Endometrium (tissue), 2 donors: Measurements from ENCODE around the gene MUSK.
A peak's percentile ranks its signal among the peaks of the same experiment; 100 is the strongest.
"Not testable (repeated sequence)": the region's sequence is repeated elsewhere in the genome, so short reads cannot be mapped to it uniquely, and the experiment has no call there.

Experiments
- FAIRE-seq: peaks from 2 replicates; lab custom pipeline; 2012; peaks lifted over from hg19 to GRCh38; lab: Jason Lieb, UNC
- donor health status: control.
- donor health status: control.

The MUSK gene

DNA sequence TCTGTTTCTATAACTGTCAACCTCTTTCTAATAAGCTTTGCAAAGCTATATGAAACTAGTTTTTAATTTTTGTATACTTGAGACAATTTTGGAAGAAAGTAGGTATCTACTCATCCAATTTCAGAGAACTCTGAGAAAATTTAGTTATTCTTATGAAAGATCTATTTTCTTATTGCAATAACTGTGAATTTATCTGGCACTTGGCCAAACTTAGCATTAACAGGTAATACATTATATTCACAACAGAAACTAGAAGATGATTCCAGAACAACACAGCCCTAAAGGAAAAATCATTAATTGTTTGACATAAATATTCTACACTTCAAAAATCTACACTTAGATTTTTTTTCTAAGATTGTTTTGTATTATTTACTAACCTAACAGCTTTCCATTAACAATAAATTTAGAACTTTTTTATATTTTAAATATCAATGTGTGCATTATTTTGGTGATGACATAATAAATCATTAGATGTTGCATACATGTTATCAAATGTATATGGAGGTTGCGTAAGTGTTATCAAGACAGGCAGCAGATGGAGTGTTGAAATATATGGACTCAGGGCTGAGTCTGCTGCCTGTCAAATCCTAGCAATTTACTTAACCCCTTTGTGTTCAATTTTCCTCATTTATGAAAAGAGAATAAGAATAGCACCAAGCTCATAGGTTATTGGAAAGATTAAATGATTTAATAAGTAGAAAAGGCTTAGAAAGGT lies 141.8 kb downstream of the MUSK start:
- no peak for FAIRE-seq

DNA sequence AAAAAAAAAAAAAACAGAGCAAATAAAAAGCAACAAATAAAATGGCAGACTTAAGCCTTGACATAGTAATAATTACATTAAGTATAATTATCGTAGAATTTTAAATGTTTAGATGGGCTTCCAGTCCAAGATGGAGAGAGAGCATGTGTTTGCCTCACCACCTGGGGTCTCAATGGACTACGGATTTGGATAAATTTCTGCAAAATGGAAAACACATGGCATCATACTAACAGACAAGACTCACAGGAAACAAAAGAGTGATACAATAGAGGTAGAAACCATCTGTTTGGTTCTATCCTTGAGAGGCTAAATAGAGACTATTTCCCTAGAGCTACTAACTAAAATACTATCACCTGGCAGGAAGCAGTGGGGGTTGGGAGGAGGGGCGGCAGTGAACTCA lies 144.3 kb downstream of the MUSK start:
- FAIRE-seq, result no peak

DNA sequence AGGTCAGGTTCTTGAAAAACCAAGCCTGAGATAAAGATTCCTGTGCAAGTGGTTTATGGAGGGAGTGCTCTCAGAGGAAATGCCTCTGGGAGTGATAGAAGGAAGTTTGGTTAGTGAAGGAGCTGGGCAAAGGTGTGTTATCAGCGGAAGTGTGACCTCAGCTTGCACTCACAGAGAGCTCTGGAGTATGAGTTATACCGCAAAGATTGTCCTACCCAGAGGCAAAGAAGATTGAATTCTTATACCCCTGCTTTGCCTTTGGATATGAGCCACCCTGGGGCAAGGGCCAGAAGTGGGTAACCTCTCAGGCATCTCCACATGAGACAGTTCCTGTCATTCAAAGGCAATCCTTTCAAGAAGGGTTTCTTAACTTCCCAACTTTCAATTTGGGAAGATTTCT lies 145.6 kb downstream of the MUSK start:
- no peak for FAIRE-seq

DNA sequence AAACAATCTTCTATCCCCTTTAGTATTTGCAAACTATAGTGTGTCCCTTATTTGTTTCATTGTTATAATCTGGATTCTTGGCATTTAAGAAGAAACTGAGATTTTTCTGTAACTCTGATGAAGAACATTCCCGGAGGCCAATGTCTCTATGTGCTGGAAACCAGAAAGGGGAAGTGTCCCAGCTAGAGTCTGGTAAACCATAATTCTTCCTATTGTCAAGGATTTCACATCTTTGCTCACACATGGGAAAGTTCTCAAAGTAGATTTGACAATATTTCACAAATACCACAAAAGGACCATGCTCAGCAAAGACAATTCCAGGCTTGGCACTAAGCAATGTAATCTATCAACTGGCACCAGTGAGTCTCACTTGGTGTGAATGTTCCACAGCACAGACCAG lies 146.8 kb downstream of the MUSK start:
- no peak for FAIRE-seq

DNA sequence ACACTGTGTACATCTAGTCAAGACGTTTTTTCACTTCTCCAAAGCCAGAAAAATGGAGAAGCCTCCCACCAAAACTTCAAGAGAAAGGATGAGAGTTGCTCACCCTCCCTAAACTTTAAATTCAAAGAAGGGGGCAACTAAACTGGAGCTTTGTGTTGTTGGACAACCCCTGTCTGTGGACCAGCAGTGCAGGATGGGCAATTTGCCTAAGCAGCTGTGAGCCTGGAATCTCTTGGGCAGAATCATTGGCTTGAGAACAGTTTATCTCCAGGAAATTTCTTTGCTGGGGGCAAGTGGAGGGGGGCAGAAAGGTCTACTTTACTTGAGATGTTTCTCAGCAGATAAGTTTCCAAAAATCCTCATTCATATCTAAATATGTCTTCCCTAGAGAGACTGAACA lies 151.8 kb downstream of the MUSK start:
- FAIRE-seq, result no peak

DNA sequence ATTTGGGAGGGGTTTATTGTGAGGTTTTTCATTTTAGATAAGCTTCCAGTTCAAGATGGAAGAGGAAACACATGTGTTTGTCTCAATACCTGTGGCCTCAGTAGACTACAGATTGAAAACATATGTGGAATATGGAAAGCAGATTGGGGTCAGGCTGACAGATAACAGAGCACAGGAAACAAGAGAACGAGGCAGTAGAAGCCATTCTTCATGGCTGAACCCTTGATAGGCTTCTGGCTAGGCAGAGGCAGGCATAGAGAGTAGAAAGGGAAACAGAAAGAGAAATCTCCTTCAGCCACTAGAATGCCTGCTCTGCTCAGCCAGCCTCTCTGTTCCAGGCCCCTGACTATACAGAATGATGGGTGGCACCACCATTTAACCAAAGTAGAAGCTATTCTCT lies 152.5 kb downstream of the MUSK start:
- FAIRE-seq, result no peak

DNA sequence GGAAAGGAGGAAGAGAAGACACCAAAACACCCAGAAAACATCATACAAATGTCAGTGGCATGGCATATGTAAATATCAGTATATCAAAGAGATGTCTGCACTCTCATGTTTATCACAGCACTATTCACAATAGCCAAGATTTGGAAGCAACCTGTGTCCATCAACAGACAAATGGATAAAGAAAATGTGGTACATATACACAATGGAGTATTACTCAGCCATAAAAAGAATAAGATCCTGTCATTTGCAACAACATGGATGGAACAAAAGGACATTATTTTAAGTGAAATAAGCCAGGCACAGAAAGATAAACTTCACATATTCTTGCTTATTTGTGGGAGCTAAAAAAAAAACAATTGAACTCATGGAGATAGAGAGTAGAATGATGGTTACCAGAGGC lies 156.5 kb downstream of the MUSK start:
- not testable (repeated sequence) for FAIRE-seq

DNA sequence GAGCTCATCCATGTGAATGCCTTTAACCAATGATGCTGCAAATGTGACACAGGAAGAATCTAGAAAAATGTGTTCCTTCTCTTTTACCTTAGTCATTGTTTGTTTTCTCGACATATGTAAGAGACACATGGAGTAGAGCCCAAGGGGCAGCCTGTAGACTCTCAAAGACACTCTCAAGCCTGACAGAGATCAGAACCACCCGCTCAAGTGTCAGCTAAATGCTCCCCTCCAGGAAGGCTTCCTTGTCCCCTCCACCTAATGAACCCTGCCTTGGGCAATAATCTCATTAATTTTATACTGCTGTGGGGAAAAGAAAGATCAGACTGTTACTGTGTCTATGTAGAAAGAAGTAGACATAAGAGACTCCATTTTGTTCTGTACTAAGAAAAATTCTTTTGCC lies 157.4 kb downstream of the MUSK start:
- no peak for FAIRE-seq

DNA sequence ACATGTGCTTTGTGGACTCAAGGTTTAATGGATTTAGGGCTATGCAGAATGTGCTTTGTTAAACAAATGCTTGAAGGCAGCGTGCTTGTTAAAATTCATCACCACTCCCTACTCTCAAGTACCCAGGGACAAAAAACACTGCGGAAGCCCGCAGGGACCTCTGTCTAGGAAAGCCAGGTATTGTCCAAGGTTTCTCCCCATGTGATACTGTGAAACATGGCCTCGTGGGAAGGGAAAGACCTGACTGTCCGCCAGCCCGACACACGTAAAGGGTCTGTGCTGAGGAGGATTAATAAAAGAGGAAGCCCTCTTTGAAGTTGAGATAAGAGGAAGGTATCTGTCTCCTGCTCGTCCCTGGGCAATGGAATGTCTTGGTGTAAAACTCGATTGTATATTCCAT lies 157.8 kb downstream of the MUSK start:
- not testable (repeated sequence) for FAIRE-seq

DNA sequence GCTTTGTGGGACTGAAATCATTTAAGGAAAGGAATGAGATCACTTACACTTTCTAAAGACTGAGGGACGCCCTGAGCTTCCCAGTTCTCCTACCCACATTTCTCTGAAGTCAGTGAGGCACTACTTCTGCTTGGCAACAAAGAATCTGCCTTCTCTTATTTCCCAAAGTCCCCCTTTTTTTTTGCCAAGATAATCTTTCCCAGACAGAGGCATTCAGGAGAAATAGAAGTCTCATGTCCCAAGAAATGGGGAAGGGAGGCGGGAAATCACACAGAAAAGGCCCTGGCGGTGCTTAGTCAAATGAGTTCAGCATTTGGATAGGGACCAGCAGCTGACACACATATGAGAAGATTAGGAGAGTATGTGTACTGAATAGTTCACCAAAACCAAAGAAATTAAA lies 159.7 kb downstream of the MUSK start:
- peak; percentile 79 for FAIRE-seq

DNA sequence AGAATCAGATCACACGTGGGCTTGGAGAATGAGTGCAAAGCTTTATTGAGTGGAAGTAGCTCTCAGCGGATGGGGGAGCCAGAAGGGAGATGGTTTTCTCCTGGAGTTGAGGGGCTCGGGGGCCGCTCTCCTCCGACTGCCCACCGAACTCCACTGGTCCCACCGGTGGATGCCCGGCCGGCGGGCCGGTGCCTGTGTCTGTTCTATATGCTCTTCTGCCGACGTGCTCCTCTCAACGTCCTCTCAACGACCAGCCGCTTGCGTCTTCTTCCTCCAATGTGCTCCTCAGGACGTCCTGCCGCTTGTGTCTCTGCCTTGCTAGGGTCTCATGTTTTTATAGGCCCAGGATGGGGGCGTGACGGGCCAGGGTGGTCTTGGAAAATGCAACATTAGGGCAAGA lies 161.9 kb downstream of the MUSK start:
- no peak for FAIRE-seq

DNA sequence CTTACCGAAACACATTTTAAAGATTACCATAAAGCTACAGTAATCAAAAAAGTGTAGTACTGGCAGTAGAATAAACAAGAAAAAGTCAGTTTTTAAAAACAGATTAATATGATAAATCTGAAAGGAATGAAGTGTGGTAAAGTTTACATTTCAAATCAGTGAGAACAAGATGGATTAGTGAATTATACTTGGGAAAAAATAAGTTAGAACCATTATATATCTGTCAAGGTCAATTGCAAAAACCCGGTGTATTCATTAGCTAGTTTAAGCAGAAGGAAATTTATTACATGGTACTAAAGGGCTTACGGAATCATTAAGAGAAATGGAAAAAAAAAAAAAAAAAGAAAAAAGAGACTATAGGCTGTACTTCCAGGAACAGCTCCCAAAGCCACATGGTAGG lies 164.3 kb downstream of the MUSK start:
- FAIRE-seq, result no peak

DNA sequence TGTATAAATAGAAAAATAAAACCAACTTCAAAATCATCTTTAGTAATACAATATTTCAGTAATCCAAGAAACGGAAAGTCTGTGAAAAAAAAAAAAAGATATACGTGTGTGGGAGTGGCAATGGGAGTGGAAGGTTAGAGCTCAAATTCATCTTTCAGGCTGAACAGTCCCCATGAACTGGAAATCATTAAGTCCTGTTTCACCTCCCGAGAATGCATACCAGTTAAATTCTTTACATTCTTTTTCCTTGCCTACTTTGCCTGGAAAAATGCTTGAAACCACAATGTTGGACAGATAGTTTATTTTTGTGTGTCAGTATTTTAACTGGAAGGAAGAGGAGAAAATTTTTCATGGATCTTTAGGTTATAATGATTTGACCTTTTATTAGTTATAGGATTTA lies 166.8 kb downstream of the MUSK start:
- no peak for FAIRE-seq

DNA sequence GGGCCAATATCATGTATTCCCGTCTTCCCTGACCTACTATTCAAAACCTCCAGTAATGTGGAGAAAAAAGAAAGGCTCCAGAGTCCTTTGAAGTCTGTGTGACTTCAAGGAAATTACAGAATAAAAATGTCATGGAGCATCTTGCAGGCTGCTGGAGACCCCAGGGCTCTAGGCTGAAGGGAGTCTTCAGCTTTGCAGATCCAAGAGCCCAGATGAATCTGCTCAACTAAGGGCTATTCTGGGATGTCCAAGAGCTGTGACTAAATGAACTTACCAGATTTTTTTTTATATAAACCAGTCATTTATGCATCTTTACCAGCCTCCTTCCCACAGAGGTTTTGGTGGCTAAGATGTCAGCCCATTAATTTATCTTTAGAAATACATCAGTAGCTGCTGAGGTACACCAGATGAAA lies 167.3 kb downstream of the MUSK start:
- no peak for FAIRE-seq

DNA sequence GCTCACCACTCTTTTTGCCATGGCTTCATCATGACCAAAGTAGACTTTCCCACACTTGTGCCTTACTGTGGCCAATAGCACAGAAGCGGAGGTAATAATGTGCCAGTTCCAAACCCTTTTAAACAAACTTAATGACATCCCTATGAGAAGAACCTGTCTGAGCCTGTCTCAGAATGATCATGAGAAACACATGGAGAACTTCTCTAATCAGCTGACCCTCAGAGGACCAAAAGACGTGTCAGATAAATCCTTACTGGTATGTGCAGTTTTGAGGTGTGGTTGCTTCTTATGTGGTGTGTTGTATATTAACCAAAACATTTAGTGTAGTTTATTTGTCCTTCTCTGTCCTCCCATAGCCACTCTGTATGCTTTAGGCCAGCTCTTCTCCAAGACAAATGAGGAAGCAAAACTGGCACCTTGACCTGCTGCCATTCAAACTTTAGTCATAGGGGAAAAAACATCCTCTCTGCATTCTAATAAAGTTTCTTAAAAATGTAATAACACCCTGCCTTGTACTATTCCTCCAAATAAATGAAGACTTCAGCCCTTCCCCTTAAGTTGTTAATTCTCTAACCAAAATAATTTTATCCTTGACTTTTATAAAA lies 168.9 kb downstream of the MUSK start:
- FAIRE-seq, result no peak

DNA sequence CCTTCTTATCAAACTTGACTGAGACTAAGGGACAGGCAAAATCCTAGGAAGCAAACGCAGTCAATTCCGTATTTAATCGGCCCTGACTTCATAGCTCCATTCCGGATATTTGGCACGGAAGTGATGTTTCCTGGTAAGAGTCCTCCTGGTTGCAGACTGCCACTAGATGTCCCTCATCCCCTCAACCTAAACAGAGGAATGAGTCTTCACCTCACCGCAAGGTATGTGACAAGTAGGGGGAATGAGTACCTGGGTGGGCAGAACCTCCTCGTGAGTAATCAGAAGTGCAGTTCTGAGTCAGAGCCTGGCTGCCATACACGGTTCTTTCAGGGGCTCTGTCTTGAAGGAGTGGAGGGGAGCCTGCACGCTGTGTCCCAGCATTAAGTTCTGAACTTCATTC lies 173.6 kb downstream of the MUSK start:
- no peak for FAIRE-seq

DNA sequence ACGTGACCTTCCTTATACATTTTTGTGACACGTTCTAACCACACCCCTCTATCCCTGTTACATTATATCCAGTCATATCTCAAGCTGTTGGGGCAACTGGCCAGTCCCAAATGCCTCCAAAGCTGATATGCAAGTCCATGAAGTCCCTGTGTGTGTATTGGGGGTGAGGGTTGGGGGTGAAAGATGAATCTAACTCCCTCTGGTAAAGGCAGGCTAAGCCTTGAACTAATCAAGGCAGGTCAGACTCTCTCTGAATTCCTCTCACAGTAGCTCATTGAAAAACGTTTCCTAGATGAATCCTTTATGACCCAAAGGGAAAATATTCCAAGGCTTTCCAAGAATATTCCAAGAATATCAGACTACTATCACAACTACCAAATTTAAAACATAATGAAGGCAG lies 174.4 kb downstream of the MUSK start:
- no peak for FAIRE-seq

DNA sequence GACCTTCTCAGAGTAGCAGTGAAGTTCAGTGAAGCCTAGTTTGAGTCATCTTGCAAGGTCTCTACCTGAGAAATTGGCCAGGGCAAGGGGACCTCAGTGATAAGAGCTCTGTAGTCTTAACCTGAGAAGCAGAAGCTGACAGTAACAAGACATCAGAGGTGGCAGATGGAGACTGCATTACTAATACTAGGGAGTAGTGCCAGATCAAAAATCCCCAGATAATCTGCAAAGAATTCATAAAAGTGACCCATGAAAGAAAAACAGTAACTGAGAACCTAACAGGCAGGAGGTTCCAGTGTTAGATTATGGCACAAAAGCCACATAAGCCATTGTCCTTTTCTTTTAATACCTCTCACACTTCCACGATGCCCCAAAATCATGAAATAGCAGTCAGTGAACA lies 175.5 kb downstream of the MUSK start:
- no peak for FAIRE-seq

DNA sequence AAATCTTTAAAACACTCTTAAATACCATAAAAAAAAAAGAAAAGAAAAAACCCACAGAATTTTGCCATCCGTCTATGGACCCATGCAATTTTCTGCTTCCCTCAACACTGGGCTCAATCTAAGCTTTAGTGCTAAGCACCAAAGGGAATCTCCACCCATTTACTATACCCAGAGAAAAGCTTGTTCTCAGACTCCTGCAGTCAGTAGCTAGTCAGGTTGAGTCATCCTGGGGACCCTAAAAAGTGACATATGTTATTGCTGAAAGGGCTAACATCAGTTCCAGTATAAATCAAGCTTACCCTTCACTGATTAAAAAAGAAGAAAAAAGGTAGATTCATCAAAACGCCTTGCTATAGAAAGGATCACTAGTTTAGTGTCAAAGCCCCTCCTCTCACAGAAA lies 177.6 kb downstream of the MUSK start:
- FAIRE-seq, result no peak

DNA sequence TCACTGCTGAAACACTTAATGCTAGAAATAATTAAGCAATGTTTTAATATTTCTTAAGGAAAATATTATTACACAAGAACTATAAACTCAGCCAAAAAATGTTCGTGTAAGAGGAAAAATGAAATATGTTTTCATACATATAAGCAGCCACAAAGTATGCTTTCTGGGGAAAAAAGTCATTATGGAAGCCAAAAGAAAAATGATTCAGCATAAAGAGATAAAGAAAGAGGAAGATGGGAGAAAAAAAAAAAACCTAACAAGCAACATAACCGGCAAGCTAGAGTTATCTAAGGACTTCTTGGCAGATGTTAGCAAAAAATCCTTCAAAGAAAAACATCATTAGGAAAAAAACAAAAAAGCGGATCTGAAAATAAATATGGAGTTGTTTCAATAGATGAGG lies 179.1 kb downstream of the MUSK start:
- no peak for FAIRE-seq

DNA sequence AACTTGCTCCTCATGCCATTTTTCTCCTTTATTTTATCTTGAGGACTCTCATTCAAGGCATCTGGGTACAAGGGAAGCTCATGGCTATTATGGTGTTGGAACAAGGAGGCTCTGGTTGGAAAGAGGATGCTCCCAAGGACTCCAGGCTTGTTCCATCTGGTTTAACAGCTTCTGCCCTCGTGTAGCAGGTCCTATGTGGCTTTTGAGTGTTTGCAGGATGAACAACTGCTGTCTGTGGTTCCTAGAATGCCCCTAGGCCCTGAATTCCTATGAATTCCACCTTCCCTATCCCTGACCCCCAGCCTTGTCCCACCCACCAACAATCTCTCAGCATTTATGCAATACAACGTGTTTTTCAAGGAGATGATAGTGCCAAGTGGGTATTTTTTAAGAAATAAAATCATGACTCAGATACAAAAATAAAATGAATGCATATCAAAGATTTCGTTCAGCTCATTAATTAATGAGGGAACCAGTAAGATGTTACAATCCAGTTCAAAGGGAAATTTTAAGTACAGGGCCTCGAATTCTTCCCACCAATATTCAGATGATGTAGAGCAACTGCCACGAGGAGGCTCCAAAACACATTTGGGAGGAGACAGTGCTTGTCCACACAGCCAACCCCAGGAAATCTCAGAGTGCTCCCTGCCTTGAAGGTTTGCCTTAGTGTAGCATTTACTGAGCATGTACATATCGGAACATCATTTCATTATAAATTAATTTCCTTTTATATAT lies 182.0 kb downstream of the MUSK start:
- no peak for FAIRE-seq
